Stimulated activated CD8-positive, alpha-beta memory T cell treated with anti-CD3 and anti-CD28 coated beads, Interleukin-12 subunit alpha, Interleukin-12 subunit beta, amount 100 ng/mL, for 24 hours (primary cell): ENCODE data around the gene RABGAP1.

ENCODE experiments used
- DNase-seq: peaks from one replicate; pipeline ENCODE4 v3.0.0-alpha.2; 2020; ENCODE audit errors: extremely low read depth

RABGAP1 gene

DNA sequence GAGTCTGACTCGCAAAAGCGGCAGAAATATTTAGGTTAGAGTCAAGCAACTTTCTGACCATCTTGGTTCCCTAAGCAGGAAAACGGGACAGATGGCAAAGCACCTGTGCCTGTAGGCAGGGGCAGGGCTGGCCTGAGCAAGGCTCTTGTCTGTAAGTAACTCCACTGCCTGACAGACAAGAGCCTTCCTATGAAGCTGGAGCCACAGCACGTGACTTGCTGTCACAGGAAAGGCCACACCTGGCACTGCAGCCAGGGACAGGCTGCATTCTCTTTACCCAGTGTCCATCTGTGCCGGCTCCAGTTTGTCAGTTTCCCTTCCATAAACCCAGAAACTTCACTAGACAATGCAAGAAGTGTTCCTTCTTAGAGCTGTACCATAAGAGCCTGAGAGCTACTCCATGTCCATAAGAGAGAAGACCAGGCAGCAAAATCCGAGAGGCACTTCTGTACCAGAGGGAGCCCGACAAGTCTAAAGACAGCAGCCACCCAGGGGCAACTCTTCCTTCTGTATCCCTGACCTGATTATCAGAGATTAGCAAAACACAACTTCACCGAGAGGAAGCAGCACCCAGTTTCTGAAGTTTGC is 170.7 kb downstream of the RABGAP1 start:
- DNase-seq, result no peak

DNA sequence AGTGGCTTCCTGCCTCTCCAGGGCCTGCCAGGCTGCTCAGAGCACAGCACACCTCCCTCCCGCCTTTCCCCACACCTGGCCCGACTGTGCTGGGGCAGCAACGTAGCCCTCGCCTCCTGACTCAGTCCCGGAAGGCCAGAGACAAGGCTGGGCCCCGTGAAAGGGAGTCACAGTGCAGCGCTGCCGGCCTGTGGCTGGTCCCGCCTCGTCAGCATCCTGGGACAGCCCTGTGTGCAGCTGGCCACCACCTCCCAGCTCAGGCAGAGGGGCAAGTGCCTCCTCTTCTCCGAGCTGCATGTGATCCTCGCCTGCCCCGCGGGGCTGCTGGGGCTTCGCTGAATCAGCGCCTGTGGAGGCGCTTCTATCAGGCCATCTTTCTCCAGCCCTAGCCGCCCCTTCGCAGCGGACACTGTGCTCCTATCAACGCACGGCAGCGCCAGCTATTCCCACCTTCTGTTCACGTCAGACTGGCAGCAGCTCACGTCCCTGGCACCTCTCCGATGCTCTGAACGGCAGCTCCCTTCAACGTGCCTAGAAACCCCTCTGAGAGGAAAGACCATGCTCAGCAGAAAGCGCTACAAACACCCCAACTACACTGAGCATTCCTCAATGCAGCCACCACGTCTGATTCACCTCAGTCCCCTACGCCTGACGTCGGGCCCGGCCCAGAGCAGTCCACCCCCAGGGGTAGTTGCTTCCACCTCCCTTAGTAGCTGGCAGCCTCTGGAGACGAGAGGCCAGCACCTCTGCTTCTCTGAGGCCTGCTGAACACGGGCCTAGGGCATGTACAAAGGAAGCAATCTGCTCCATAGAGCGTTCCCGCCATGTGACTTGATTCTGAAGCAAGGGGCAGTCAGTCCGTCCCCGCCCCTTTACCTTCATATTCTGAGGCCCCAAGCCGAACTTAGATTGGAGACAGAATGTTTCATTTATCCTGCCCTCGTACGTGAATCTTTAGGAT is 171.5 kb downstream of the RABGAP1 start:
- no peak for DNase-seq

DNA sequence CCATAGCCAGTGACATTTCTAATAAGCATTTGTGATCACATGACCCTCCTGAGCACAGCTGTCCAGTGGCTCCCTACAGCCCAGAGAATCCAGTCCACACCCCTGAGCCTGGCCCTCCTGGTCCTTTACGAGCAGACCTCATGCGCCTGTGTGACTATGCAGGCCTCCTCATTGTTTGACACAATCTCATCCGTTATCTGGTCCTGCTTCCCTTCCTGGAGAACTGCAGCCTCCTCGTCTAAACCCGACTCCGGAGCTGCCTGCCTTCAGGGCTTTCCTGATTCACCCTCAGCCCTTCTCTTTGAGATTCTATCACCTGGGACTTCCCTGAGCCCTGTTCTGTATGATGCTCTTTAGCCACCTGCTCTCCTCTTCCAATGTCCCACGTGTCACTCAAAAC is 172.4 kb downstream of the RABGAP1 start:
- no peak for DNase-seq

GRCh38 chr9:123115146-123115913 is 174.5 kb downstream of the RABGAP1 start:
- no peak for DNase-seq

GRCh38 chr9:123116036-123116435 is 175.2 kb downstream of the RABGAP1 start:
- no peak for DNase-seq

DNA sequence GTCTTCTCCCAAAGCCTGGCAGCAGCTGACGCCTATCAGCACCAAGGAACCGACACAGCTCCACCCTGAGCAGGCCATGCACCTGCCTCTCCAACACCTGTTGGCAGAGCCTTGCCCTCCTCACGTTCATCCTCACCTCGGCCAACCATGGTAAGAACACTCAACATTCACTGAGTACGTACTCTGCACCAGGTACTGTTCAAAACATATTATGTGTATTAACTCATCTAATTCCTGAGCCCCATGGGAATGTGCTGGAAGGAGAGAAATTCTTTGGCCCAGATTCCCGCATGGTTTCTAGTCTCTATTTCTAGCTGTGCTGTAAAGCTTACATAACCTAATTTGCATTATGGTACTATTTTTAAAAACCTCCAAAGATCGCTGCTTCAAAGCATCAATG is 178.7 kb downstream of the RABGAP1 start:
- DNase-seq, result no peak

GRCh38 chr9:123120131-123120530 is 179.3 kb downstream of the RABGAP1 start:
- no peak for DNase-seq

- DNase-seq, result no peak
These were observed 180.1 kb downstream of the RABGAP1 start for GRCh38 chr9:123120953-123121352.

DNA sequence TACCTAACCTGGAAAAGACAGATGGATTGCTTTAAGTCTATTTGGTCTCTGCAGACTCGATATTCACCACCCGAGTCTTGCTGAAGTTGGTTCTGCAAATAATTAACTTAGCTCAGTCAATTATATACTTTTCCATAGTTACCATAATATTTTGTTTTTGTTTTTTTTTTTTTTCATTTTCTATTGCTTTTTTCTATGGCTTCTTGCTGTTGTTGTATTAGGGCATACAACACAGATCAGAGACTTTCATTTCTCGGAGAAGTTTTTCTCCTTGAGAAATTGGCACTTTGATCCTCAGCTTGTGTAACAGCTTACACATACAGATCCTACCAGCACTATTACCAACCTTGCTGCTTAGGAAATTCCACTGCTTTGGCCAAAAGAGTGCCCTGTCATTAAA is 180.6 kb downstream of the RABGAP1 start:
- DNase-seq, result no peak

- DNase-seq, result no peak
These were observed 186.8 kb downstream of the RABGAP1 start for GRCh38 chr9:123127512-123128075.

DNA sequence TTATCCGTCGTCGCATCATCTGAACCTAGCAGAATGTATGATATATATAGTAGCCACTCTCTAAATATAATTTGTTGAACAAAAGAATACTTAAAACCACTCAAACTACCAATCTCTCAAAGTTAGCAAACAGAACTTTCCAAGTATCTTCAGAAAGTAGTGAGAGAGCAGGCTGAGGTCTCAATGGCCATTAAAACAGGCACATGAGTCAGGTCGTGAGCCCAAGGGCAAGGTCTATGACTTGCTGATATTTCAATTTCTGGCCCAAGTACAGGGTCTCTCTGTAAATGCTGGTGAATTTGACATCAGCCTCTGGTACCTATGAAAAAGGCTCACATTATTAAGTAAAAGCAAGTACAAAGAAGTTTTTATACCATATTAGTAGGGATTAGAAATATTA is 187.8 kb downstream of the RABGAP1 start:
- DNase-seq, result no peak

- DNase-seq, result no peak
These were observed 188.6 kb downstream of the RABGAP1 start for GRCh38 chr9:123129423-123129822.

- no peak for DNase-seq
These were observed 190.4 kb downstream of the RABGAP1 start for GRCh38 chr9:123131258-123131657.

GRCh38 chr9:123131993-123132392 is 191.2 kb downstream of the RABGAP1 start:
- no peak for DNase-seq

- DNase-seq, result no peak
These were observed 191.9 kb downstream of the RABGAP1 start for GRCh38 chr9:123132696-123133095.

DNA sequence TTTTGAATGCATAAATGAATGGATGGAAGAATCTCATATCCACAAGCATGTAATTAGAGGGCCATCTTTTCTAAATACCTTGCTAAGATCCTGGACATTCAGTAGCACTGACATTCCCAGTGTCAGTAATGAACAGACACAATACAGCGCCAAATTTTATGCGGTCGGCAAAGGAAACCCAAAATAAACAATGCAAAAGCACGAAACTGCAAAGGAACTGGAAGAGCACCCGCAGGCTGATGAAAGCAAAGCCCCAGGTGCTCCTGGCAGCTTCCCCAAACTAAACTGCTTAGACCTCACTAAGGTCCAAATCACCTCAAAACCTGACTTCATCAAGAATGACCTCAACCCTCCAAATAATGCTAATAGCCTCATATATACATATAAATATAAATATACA is 194.6 kb downstream of the RABGAP1 start:
- DNase-seq, result no peak

- DNase-seq, result no peak
These were observed 197.3 kb downstream of the RABGAP1 start for GRCh38 chr9:123138163-123138562.

GRCh38 chr9:123149067-123149466 is 208.2 kb downstream of the RABGAP1 start:
- DNase-seq, result no peak

DNA sequence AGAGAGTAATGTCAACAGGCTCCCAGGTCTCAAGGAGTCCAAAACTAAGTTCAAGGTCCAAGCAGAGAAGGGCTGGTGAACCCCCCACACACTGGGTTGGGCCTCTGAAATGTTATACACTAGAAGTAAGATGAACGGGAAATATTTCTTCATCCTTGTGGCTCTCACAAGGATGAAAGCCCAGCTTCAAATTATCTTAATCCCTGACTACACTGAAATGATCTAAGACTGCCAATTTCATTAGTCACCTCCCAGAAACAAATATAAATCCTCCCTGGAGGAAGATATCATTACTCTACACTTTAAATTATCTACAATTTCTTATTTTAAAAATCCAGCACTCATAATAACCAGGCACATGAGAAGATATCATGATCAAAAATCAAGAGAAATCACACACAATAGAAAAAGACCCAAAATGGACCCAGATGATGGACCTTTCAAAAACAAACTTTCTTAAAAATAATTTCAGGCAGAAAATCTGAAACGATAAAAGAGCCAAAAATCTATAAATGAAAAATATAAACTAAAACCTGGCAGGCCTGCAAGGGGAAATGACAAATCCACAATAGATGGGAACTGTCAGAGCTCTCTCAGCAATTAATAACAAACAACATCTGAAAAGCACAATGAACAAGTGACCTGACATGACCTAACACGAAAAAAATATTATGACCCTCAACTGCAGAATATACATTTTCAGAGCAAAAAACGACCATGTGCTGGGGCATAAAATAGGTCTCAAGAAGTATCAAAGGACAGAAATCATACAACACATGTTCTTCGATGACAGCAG is 210.1 kb downstream of the RABGAP1 start:
- DNase-seq, result no peak
